A549 treated with ZK216348 at 1 μM for 4 hours (cell line): ENCODE measurements around the gene F8A3. TPM values are rescaled to one million over a fixed set of nuclear protein-coding genes. Genes with fewer than 3 reads are reported as not detected.

Experiments used
- total RNA-seq: library from RNA; stranded (reverse); fragments of 200-300 nt; extraction: Qiagen RNA extraction; gene quantifications from 5 replicates; pipeline ENCODE4 v1.2.3, GENCODE V29; 2022; ENCODE audit warnings: low read depth

Gene F8A3
- total RNA-seq = 0.38 to 2.1 TPM (median 1.0 TPM) in 5 replicates

DNA sequence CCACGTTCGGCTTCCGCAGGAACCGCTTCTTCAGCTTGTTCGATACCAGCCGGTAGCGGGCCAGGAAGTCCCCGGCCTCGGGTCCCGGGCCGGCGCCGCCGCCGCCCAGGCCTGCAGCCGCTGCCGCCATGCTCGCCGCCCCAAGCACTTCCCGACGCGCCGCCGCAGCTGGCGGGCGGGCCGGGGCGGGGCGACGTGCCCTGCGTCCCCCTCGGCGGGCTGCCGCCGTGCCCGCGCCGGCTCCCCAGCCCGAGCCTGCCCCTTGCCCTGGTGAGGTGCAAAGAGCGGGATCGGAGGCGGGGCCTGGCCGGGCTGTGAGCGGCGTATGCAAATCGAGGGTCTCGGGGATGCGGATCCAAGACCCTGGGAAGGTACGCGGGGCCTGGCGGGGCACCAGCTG lies at the start of gene F8A3:
TSS of gene F8A3 (minus strand) at position 150 of the 400 bp plus-strand sequence. CDS start at position 130, 20 bp downstream.

Other genes with a start within 250 kb of the F8A3 start
- gene VBP1, start 242.2 kb downstream of the F8A3 start, total RNA-seq = 33.5 to 80.7 TPM (median 49.8 TPM) in 5 replicates
- 0.63 to 0.78 TPM (median 0.69 TPM) in 5 replicates for gene RAB39B, start 194.1 kb downstream of the F8A3 start, total RNA-seq
- gene CLIC2, start 124.0 kb downstream of the F8A3 start, total RNA-seq = 0.11 to 0.20 TPM (median 0.12 TPM) in 3 of 5 replicates, not detected in the others
- gene F8A2, start 76.5 kb downstream of the F8A3 start, total RNA-seq = not detected in 5 replicates
- 0.11 to 0.18 TPM (median 0.12 TPM) in 5 replicates for gene SPRY3, start 154.0 kb upstream of the F8A3 start, total RNA-seq
- 9.3 to 11.1 TPM (median 9.7 TPM) in 5 replicates for gene TMLHE, start 154.3 kb upstream of the F8A3 start, total RNA-seq